T1000 (cell line): ENCODE results near the gene COL5A3.
"Not testable (repeated sequence)": the region's sequence is repeated elsewhere in the genome, so short reads cannot be mapped to it uniquely, and the experiment has no call there.

ENCODE experiments used
- DNase-seq: peaks from one replicate; lab custom pipeline; 2025; ENCODE audit warnings: mixed read lengths; lab: John Stamatoyannopoulos, UW

Gene COL5A3

DNA sequence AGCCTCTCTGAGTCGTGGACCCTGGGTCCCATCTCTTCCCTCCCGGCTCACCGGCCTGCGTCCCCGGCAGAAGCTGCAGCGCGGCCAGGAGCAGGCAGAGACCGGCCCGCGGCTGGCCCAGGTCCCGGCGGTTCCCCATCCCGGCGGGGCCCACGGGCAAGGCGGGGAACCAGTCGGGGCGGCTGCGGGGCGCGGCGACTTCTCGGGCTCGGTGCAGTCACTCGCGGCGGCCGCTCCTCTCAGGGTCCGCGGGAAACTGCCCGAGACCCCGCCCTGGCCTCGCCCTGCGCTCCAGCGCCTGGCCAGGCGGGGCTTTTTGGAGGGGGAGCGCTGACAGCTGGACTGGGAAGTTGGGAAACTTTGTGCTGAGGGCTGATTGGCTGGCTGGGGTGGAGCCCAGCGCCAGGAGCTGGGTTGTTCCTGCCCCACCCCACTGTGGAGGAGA lies at the start of gene COL5A3:
Gene COL5A3, minus strand, starts transcription at position 258 of the 445 bp plus-strand sequence. Its CDS starts 119 bp downstream, at position 139.
- DNase-seq, result no peak

DNA sequence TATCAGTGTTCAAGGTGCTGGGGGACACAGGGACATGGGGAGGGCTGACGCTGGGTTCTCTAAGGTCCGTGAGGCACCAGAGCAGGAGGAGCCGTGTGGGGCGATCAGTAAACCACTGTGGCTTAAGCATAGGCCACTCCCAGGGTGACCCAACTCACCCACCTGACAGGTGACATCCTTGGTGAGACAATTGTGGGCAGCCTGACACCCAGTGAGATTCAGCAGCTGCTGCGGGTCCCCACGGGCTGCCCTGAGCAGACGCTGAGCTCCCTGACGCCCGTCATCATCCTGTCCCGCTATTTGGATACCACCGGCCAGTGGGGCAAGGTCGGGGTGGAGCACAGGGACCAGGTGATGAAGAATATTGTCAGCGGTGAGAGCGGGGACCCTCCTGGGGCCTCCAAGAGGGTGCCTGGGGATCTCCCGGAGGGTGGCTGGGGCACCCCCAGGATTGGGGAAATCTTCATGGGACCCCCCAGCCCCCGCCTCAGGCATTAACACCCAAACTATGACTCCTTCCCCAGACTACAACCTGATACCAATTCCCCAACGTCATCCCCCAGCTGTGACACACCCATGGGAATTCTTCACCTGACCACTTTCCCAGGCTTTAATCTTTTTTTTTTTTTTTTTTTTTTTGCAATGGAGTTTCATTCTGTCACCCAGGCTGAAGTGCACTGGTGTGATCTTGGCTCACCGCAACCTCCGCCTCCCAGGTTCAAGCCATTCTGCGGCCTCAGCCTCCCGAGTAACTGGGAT lies 42.5 kb upstream of the COL5A3 start:
- DNase-seq, result no peak

DNA sequence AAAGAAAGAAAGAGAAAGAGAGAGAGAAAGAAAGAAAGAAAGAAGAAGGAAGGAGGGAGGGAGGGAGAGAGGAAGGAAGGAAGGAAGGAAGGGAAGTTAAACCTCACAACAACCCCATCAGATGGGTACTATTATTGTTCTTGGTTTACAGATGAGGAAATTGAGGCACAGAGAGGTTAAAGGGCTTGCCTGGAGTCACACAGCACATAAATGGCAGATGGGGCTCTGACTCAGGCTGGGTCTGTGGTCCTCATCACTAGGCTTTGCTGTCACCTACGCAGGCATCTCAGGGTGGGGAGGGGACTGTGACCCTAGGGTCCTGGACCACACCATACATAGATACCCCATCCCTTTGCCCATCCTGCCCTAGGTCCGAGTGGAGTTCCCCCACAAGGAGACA lies 39.3 kb upstream of the COL5A3 start:
- no peak for DNase-seq

DNA sequence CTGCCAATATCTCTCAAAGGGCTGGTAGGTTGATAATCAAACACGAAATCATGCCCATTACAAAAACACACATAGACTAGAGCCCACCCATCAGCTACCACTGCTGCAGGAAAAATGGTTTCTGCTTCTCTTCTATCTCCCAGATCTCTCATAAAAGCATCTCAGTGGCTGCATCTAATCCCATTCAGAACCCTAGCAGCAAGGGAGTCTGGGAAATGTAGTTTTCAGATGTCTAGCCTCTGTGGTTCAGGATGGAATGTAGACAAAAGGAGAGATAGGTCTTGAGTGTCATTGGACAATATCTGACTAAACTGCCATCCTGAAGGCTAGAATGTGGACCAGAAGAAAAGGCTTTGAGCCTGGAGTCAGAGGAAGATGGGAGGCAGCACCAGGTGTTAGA lies 35.1 kb upstream of the COL5A3 start:
- no peak for DNase-seq

GRCh38 chr19:10044390-10044789 lies 34.1 kb upstream of the COL5A3 start:
- DNase-seq, result no peak

- peak; percentile 27 for DNase-seq
Observed at GRCh38 chr19:10043286-10043927, 33.1 kb upstream of the COL5A3 start.

- DNase-seq, result no peak
Observed at GRCh38 chr19:10037809-10038208, 27.5 kb upstream of the COL5A3 start.

DNA sequence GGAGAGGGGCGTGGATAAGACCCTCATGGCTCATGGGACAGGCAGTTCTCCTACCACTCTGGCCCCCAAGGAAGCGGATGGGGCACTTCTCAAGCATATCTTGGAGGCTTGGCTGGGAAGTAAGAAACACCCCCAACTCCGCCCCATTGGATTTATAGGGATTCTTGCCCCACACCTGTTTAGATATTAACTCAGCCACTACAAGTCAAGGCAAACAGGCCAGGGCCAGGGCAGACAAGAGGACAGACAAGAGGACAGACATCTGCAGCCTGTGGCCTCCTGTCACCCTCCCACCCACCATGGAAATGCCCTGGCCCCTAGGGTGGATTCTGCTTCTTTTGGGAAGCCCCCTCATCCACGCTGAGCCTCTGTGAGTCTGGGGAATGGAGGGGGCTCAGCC lies 27.1 kb upstream of the COL5A3 start:
- no peak for DNase-seq

DNA sequence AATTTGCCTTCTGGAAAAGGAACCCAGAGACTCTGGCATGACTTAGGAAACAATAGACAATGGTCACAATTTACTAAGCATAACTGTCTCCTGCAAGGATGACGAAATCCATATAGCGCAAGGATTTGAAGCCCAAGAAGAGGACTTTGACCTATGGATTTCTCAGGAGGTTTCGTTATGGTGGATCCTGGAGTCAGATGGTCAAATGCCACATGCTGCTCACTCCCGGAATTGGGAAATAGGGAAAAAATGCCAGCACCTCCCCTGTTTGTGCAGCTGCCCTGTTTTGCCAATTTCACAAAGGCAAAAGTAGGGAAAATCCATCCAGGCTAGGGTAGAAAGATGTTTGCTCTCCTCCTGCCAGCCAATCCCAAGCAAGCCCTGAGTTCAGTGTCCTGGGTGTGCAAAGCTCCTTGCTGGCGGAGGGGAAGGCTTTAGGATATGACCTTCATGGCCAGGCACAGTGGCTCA lies 26.3 kb upstream of the COL5A3 start:
- DNase-seq, result no peak

GRCh38 chr19:10033614-10034013 lies 23.3 kb upstream of the COL5A3 start:
- no peak for DNase-seq

GRCh38 chr19:10027158-10027997 lies 17.1 kb upstream of the COL5A3 start:
- DNase-seq, result peak; percentile 88

- no peak for DNase-seq
Observed at GRCh38 chr19:10026744-10027143, 16.4 kb upstream of the COL5A3 start.

DNA sequence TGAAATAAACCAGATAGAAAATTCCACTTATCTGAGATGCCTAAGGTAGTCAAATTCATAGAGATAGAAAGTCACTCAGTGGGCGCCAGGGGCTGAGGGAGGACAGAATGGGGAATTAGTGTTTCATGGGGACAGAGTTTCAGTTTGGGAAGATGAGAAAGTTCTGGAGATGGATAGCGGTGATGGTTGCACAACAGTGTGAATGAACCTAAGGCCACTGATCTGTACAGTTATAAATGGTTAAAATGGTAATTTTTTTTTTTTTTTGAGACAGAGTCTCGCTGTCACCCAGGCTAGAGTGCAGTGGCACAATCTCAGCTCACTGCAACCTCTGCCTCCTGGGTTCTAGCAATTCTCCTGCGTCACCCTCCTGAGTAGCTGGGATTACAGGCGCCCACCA lies 12.8 kb upstream of the COL5A3 start:
- DNase-seq, result not testable (repeated sequence)

DNA sequence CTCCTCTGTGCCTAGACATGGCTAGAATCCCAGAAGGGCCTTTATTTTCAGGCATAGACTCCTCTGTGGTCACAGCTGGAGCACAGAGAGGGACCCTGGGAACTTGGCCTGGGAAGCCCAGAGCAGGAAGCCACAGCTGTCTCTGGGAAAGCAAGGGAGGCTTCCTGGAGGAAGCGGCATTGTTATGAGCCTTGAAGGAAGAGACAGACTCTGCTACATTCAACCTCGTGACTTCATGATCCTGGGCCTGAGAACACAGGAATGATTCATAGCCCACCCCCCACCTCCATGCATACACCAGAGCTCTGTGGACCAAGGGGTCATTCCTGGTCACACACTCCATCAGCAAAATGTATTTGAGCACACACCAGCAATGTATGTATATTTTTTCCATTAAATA lies 11.6 kb upstream of the COL5A3 start:
- DNase-seq, result no peak

- DNase-seq, result no peak
Observed at GRCh38 chr19:10021446-10021845, 11.1 kb upstream of the COL5A3 start.

GRCh38 chr19:10020851-10021250 lies 10.5 kb upstream of the COL5A3 start:
- DNase-seq, result no peak

GRCh38 chr19:10019246-10019645 lies 8.9 kb upstream of the COL5A3 start:
- DNase-seq, result no peak

GRCh38 chr19:10018786-10019185 lies 8.5 kb upstream of the COL5A3 start:
- no peak for DNase-seq

DNA sequence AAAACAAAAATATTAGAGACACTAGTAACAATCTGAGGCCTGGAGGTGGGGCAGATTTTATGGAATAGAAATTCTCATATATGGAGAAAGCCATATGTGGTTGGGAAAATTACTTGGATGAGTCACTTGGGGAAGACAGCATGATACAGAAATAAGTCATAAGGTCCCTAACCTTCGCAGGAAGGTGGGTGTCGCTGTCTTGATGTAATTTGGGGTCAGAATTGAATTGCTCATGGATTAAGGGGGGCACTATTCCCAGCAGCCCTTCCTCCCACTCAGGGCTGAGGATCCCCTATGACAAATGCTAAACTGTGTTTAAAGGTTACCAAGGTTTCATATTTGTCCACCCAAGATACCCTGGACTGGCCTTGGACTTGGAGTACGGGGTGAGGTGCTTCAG lies 8.0 kb upstream of the COL5A3 start:
- no peak for DNase-seq

GRCh38 chr19:10013834-10014618 lies 3.7 kb upstream of the COL5A3 start:
- no peak for DNase-seq

GRCh38 chr19:10013316-10013715 lies 3.0 kb upstream of the COL5A3 start, which contains the start of gene RDH8:
Gene RDH8 (plus strand): TSS chr19:10013483. CDS start chr19:10013498, 15 bp downstream.
- no peak for DNase-seq

DNA sequence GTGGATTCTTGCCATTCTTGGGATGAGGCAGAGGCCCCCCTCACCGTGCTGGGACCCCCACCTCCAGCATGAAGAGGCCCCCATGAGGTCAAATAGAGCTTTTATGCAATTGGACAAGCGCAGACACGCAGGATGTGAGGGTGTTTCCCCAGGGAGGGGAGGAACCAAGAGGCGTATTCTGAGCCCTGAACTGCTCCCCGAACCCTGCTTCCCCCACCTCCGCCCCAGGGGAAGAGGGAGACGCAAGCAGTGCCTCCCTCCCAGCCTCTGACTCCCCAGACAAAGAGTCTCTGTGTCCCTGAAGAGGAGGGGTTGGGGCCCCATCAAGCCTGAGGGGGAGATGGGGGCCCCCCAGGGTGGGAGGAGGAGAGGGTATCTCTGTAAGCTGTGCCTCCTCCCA lies 1.7 kb upstream of the COL5A3 start:
- no peak for DNase-seq
